GM21619 (cell line): ENCODE results near the gene MYO1B.

Experiments used
- ATAC-seq: cut with Tn5 transposase; IDR thresholded peaks from one replicate; pipeline ENCODE4 v1.9.1; 2021; ENCODE audit not compliant: unreplicated experiment

MYO1B gene

GRCh38 chr2:191257934-191258333 lies 12.7 kb downstream of the MYO1B start:
- ATAC-seq: no peak

- no peak for ATAC-seq
Observed at GRCh38 chr2:191258996-191259395, 13.8 kb downstream of the MYO1B start.

GRCh38 chr2:191262436-191262835 lies 17.2 kb downstream of the MYO1B start:
- no peak for ATAC-seq

GRCh38 chr2:191263050-191263449 lies 17.8 kb downstream of the MYO1B start:
- no peak for ATAC-seq

- ATAC-seq: no peak
Observed at GRCh38 chr2:191264647-191265081, 19.5 kb downstream of the MYO1B start.

GRCh38 chr2:191265311-191266170 lies 20.3 kb downstream of the MYO1B start:
- ATAC-seq: no peak

- ATAC-seq: no peak
Observed at GRCh38 chr2:191266201-191266600, 21.0 kb downstream of the MYO1B start.

- ATAC-seq: no peak
Observed at GRCh38 chr2:191268596-191268995, 23.4 kb downstream of the MYO1B start.

- ATAC-seq: no peak
Observed at GRCh38 chr2:191270306-191271161, 25.3 kb downstream of the MYO1B start.

GRCh38 chr2:191272064-191272463 lies 26.9 kb downstream of the MYO1B start:
- ATAC-seq: no peak

GRCh38 chr2:191274413-191274815 lies 29.2 kb downstream of the MYO1B start:
- ATAC-seq: no peak

GRCh38 chr2:191276792-191277465 lies 31.7 kb downstream of the MYO1B start:
- no peak for ATAC-seq

- ATAC-seq: no peak
Observed at GRCh38 chr2:191280290-191280689, 35.1 kb downstream of the MYO1B start.

- no peak for ATAC-seq
Observed at GRCh38 chr2:191280834-191281756, 35.9 kb downstream of the MYO1B start.

- no peak for ATAC-seq
Observed at GRCh38 chr2:191285252-191285651, 40.0 kb downstream of the MYO1B start.

GRCh38 chr2:191287820-191288219 lies 42.6 kb downstream of the MYO1B start:
- no peak for ATAC-seq

- no peak for ATAC-seq
Observed at GRCh38 chr2:191289049-191289448, 43.8 kb downstream of the MYO1B start.

GRCh38 chr2:191291471-191291870 lies 46.3 kb downstream of the MYO1B start:
- no peak for ATAC-seq

- ATAC-seq: no peak
Observed at GRCh38 chr2:191292869-191293268, 47.7 kb downstream of the MYO1B start.

GRCh38 chr2:191295088-191295487 lies 49.9 kb downstream of the MYO1B start:
- no peak for ATAC-seq
